GM21825 (cell line): ENCODE data around the gene CAMTA1.
"Not testable (repeated sequence)": the region's sequence is repeated elsewhere in the genome, so short reads cannot be mapped to it uniquely, and the experiment has no call there.

Source experiments
- ATAC-seq: cut with Tn5 transposase; IDR thresholded peaks from one replicate; pipeline ENCODE4 v1.9.1; 2021; ENCODE audit warnings: mild to moderate bottlenecking, moderate library complexity; ENCODE audit not compliant: unreplicated experiment

Gene CAMTA1

DNA sequence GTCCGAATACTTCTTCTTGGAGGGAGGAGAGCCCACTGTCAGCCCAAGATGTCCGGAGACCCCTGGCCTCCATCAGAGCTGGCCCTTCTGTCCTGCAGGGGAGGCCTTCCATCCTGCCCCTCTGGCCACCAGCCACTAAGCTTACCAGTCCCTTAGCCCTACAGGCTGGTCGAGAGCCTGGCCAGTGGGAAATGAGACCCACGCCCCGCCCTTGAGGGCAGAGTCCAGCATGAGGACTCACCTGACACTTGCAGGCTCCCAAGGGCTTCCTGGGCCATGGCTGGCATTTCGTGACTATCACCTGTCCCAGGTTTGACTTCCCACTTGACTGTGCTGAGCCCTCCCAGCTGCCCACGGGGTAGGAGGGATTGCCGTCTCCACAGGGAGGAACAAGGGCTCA is 624.0 kb downstream of the CAMTA1 start:
- no peak for ATAC-seq

GRCh38 chr1:7410156-7410555 is 624.9 kb downstream of the CAMTA1 start:
- ATAC-seq, result no peak

GRCh38 chr1:7417618-7418017 is 632.4 kb downstream of the CAMTA1 start:
- ATAC-seq, result not testable (repeated sequence)

DNA sequence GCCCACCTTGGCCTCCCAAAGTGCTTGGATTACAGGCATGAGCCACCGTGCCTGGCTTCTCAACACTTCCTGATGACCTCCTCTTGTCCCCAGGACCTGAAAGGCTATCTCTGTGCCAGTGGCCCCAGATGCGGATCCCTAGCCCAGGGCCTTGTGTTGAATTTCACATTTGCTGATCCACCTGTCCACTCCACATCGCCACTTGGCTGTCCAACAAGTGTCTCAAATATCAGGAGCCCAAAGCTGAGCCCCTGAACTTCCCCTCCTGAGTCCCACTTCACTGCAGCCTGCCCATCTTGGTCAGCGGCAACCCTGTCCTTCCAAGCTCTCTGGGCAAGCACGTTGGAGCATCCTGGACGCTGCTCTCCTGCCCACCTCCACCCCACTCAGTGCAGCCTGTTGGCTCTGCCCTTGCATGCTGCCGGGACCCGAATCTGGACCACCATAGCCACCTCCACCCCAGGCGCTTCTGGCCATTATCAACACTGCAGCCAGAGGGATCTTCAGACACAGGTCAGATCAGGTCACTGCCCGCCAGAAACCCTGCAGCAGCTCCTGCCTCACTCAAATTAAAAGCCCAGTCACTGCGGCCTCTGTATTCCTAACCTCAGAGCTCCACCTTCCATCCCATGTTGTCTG is 633.3 kb downstream of the CAMTA1 start:
- no peak for ATAC-seq

GRCh38 chr1:7420098-7420445 is 634.8 kb downstream of the CAMTA1 start:
- no peak for ATAC-seq

DNA sequence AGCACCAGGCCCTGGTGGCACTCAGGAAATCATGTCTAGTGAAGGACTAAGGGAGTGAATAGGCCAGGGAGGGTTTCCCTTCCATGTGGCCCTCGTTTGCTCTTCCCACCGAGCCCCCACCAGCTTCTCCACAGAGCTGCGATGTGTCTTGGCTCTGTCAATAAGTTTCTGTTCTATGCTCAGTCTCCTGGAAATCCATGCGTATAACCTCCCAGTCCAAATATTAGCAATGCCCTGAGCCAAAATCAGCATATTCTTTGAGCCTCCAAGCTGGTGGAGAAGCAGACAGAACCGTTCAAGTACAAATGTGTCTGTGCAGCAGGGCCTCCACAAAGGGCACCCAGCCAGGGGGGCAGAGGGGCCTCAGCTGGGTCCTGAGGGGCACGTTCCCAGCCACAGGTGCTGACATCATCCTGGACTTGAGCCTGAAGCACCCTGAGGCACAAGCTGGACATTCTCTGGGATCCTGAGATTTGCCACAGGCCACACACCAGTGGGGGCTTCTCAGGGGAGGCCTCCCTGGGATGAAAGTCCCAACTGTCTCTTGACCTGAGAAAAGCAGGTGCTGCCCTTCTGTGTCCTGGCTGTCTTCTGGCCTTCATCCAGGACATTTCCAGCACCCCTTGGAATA is 635.3 kb downstream of the CAMTA1 start:
- ATAC-seq, result no peak

DNA sequence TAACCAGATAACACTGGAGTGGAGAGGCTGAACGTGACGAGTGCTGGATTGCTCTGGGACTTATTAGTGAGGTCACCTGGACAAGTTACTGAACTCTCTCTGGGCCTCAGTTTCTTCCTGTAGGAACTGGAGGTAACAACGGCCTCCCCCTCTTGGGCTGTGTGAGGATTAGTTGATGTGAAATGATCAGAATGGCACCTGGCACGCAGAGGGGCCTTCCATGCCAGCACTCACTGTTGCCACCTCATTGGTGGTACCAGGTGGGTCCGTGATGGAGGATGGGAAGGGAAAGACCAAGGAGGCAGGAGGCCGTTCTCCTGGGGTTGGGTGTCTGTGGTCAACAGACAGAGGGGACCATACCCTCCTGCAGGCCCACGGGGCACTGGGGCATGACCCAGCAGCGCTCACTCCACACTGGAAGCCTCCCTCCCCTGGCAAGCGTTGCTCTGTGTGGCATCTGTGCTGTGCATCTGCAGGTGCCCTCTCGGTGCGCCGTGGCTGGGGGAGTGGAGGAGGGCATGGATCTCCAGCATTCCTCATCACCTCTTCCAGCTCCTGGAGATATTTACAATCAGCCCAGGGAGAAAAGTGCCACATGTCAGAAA is 636.3 kb downstream of the CAMTA1 start:
- no peak for ATAC-seq

GRCh38 chr1:7422081-7422480 is 636.8 kb downstream of the CAMTA1 start:
- no peak for ATAC-seq

DNA sequence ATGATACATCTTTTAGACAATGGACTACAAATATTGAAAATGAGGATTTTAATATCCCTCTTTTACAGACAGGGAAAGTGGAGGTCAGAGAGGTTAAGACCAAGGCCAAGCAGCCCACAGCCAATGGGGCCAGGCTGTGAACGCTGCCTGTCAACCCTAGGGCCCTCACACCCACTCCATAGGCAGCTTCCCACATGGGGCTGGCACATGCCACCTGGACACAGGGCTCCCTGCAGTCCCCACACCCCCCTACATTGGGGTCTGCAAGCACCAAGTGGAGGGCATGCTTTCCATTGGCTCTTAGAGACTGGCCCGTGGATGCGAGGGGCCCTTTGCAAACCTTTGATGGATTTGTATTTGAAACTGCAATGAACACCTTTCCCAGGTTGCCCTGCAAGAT is 637.3 kb downstream of the CAMTA1 start:
- no peak for ATAC-seq

GRCh38 chr1:7422966-7423365 is 637.7 kb downstream of the CAMTA1 start:
- no peak for ATAC-seq

GRCh38 chr1:7424352-7424890 is 639.2 kb downstream of the CAMTA1 start:
- ATAC-seq, result no peak

DNA sequence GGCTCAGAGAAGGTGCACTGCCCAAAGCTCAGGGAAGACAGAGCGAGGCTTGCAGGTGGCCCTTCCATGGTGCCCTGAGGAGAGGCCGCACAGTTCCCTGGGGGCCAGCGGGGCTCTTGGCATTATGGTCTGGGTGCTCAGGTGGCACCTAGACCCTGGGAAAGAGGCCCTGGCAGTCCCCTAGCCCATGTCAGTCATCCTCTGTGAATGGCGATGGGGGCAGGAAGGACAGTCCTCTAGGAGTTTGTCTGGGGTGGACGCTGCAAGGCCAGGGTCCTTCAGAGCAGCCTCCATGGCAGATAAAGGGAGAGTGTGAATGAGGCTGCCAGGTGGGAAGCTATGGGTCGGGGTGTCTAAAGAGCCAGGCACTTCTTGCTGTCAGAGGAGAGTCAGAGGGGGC is 640.0 kb downstream of the CAMTA1 start:
- no peak for ATAC-seq

GRCh38 chr1:7425771-7426170 is 640.5 kb downstream of the CAMTA1 start:
- no peak for ATAC-seq

DNA sequence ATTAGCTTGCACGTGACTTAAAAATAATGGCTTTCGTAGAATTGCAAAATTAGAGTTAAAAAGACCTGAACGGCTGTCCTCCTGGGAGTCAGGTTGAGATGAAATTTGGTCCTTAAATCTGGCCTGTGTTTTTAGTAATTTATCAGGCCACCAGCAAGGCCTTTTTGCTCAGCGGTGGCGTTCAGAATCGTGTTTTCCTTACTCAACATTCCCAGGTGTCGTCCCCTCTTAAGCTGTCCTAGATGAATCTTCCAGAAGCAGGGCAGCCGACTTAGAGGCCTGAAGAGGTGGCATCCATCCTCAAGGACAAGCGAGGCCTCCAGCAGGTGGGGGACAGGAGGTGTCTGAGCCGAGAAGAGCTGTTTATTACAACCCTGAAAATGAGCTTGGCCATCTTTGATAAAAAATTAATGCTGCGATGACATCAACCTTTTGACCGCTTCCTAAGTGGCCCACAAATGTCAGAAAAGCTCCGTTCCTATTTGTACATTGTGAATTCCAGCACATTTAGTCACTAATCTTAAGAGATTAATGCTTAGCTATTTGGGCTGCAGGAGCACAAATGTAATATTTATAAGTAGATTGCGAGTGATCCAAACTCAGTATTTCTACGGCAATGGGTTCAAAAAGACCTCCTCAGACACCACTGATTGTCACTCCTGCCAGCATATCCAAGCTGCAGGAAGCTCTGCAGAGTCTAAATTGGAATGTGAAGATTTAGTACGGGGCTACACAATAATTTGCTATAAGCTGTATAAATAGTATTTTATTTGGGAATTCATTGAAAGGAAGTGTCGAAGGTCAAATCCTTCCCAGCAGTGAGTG is 641.7 kb downstream of the CAMTA1 start:
- no peak for ATAC-seq

GRCh38 chr1:7427605-7428300 is 642.5 kb downstream of the CAMTA1 start:
- ATAC-seq, result no peak

GRCh38 chr1:7429290-7429689 is 644.0 kb downstream of the CAMTA1 start:
- ATAC-seq, result no peak

DNA sequence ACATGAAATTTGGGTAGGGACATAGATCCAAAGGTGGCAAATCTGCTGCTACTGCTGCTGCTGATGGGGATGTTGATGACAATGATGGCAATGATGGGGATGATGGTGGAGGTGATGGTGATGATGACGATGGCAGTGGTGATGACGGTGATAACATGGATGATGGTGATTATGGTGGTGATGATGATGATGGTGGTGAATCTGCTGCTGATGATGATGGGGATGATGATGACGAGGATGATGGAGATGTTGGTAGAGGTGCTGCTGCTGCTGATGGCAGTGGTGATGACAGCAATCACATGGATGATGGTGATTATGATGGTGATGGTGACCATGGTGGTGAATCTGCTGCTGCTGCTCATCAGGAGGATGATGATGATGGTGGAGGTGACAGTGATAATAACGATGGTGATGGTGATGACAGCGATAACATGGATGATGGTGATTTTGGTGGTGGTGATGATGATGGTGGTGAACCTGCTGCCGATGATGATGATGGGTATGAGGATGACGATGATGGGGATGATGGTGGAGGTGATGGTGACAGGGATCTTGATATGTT is 644.9 kb downstream of the CAMTA1 start:
- ATAC-seq, result no peak

GRCh38 chr1:7430691-7431090 is 645.4 kb downstream of the CAMTA1 start:
- no peak for ATAC-seq

DNA sequence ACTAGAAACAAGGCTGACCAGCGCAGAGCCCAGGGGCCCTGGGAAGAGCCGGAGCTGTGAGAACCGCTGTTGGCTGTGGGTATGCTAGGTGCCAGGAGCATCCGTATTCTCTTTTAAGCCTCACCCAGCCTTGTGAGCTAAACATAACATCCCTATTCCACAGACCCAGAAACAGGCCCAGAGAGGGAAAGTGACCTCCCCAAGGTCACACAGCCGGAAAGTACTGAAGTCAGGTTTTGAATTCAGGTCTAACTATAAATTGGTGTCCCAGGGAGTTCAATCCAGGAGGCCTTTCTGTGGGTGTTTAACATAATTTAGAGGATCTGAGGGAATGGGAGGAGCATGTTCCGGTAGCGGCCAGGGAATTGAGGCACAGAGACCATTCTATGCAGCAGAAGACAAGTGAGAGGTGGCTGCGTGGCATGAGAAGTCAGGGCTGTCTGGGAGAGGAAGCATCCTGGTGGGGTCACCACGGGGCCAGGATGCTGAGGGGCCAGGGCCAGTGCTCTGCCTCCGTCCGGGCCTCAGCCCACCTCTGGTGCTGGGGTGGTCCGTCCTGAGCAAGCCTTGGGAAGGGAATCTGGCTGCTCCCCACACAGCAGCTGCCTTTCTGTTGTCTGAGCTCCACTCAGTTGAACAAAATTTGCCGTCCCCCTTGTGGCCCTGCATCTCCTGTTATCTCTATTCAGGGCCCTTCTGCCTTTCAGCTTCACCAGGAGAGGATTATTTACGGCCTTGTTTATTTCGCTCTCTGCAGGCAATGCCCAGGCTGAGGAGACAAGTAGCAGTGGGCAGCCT is 647.0 kb downstream of the CAMTA1 start:
- ATAC-seq, result no peak

DNA sequence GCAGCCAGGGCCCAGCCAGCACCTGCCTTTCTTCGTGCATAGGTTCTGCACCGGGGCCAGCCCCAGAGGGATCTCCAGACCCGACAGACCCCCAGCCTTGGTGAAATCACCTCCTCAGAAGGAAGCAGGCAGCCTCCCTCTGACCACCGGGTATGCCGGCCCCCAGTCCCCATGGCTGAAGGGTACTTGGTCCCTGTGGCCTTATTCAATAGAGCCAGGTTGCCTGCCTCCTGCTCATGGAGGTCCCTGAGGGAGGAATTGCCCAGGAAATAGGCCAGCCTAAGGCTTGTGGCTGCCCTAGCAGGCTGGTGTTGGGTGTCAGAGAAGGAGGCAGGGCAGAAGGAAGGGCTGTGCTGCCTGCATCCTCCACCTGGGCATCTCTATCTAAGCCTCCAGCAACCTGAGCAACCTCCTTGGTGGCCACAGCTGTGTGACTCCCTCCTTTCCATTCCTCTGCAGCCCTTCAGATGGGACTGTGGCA is 647.7 kb downstream of the CAMTA1 start:
- ATAC-seq, result no peak
